GM21737 (cell line): ENCODE measurements around the gene SYCE1L.
"Not testable (repeated sequence)": the region's sequence is repeated elsewhere in the genome, so short reads cannot be mapped to it uniquely, and the experiment has no call there.

Experiments
- ATAC-seq: cut with Tn5 transposase; IDR thresholded peaks from one replicate; pipeline ENCODE4 v1.9.1; 2021; ENCODE audit warnings: mild to moderate bottlenecking, moderate library complexity; ENCODE audit not compliant: unreplicated experiment

SYCE1L gene, protein sequence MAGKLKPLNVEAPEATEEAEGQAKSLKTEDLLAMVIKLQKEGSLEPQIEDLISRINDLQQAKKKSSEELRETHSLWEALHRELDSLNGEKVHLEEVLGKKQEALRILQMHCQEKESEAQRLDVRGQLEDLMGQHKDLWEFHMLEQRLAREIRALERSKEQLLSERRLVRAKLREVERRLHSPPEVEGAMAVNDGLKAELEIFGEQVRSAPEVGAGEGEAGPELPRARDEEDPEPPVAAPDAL

DNA sequence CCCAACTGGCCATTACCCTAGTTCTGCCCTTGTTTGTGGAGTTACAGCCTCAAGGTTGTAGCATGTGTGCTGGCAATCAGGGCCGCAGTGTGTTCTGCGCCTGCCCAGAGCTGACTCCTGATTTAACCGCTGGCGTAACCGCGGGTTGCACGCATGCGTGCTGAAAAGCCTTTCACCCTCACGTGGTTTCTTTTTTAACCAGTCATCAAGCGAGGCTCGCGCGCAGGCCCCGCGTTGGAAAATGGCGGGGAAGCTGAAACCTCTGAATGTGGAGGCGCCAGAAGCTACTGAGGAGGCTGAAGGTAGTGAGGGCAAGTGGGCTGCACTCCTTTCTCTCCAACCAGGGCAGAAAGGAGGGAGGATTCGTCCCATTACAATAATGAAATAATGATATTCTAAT is at the start of gene SYCE1L:
SYCE1L (plus strand) TSS at position 198 of the 400 bp plus-strand sequence; CDS start at position 242, 44 bp downstream.
- no peak for ATAC-seq

DNA sequence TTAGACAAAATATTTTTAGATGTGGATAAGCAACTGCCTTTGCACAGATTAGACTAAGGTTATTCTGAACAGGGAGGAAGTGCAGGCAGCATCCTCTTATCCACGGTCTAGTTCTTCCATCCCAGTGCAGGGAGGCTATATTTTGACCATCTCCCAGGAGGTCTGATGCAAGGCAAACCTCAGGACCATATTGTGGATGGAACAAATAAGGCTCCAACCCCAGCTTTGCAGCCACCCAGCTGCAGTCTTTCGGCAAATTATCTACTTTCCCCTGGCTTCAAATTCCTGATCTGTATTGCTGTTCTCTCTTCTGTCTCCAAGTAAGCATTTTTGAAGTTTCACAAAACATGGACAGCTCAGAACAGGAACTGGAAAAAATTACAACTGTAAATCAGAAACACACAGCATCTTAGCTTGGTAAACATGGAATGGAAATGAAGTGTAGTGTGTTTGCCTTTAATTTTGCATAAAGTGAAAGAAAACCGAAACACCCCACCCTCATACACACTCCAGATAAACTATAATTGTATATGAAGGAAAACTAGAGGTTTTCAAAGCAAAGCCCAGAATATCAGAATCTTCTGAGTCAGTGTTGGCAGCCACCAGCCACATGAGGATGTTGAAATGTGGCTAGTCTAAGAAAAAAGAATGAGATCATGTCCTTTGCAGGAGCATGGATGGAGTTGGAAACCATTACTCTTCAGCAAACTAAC is 41.7 kb upstream of the SYCE1L start:
- no peak for ATAC-seq

DNA sequence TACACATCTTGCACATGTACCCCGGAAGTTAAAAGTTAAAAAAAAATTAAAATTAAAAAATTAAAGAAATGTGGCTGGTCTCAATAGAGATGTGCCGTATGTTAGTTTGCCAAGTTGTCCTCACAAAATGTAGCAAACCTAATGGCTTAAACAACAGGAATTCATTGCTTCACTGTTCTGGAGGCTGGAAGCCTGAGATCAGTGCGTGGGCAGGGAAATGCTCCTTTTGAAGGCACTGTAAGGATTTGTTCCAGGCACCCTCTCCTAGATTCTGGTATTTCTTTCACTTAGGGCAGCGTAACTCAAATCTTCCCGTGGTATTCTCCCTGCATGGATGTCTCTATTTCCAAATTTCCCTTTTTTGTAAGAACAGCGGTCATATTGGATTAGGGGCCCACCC is 40.9 kb upstream of the SYCE1L start:
- no peak for ATAC-seq

DNA sequence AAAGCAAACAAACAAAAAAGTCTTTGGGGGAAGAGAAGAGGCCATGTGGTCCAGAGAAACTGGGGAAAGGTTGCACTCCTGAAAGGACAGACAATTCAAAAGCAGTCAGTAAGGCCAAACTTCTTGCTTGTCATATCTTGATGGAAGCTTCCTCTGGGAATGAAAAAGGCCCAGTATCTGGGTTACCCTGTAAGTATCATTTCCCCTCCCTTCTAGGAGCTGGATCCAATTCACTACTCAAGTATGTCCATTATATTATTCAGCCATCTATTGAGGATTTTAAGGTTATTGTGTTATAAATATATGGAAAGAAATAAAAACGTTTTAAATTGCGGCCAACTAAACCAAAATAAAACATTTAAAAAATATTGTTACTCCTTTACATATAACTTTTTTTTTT is 34.2 kb upstream of the SYCE1L start:
- no peak for ATAC-seq

DNA sequence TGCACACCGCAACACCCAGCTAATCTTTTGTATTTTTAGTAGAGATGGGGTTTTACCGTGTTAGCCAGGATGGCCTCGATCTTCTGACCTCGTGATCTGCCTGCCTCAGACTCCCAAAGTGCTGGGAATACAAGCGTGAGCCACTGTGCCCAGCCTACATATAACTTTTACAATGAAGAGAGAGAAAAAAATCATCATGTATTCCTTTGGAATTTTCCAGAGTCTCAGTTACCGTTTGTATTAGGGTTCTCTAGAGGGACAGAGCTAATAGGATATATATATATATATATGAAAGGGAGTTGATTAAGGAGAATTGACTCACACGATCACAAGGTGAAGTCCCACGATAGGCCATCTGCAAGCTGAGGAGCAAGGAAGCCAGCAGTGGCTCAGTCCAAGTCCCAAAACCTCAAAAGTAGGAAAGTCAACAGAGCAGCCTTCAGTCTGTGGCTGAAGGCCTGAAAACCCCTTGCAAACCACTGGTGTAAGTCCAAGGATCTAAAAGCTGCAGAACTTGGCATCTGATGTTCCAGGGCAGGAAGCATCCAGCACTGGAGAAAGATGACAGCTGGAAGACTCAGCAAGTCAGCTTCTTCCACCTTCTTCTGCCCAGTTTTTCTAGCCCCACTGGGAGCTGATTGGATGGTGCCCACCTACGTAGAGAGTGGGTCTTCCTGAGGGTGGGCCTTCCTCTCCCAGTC is 33.5 kb upstream of the SYCE1L start:
- not testable (repeated sequence) for ATAC-seq

DNA sequence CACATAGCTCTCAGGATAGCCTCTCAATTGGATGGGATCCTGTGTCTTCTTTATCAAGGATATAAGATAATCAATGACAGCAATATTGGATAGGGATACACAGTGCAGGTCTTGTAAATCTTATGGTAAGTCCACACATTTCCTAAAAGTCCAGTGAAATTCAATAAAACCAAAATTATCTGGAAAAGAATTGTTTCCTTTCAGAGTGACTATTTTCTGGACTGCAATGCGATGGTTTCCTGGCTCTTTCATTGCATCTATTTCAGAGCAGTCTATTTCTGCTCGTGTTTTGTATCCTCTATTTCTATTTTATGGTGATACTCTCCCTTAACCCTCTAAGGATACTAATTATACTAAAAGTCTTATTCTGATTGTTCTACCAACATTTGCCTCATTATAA is 32.5 kb upstream of the SYCE1L start:
- no peak for ATAC-seq

DNA sequence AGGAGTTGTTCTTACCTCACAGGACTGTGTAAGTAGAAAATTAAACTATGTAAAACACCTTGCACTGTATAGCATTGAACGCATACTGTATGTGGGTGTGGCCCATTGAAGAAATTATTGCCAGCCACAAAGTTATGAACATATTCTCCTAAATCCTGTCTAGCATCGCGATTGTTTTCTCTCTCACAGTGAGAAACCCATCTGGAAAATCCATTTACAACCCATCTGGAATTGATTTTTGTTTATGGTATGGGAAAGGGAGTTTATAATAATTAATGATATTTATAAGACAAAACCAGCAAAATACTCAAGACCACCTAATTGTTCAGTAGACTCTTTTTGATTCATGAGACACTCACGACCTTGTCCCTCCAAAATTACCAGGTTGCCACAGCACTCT is 30.3 kb upstream of the SYCE1L start:
- ATAC-seq: no peak

DNA sequence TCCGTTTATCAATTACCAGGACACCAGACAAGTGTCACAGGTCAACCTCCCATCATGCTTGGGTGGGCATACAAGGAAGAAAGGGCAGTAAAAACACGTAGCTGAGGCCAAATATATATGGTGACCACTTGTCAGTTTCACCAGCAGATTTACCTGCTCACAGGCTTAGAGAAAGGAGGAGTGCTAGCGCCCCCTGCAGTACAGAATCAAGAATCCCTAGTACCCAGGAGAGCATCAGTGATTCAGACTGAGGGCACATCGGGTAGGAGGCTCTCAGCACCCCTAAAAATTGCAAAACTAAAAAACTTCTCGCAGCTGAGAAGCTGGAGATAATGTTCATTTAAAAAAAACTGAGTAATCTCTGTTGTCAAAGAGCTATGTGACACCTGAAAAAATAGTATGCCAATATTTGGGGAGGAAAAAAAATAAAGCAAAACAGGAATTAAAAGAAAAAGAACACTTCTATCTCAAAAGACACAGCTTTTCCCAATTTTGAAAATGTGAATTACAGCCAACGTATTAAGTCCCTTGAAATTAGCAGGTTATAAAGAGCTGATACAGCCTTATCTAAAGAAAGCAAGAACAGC is 29.5 kb upstream of the SYCE1L start:
- ATAC-seq: peak; percentile 75

DNA sequence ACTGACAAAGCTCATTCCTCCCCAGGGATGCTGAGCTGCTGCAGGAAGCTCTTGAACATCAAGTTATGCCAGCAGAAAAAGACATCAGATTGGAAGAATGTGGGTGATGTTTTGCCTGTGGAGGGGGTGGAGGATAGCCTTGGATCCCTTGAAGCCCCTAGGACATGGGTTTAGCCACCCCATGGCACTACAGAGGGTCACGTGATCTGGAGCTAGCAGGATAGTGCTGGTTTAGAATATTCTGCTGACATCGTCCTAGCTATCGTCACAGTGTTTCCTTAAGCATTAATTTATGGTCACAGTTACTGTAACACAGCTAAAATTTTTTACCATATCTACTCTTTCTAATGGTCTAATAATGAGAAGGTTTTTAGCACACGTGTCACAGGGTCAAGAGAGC is 28.4 kb upstream of the SYCE1L start:
- ATAC-seq: no peak

DNA sequence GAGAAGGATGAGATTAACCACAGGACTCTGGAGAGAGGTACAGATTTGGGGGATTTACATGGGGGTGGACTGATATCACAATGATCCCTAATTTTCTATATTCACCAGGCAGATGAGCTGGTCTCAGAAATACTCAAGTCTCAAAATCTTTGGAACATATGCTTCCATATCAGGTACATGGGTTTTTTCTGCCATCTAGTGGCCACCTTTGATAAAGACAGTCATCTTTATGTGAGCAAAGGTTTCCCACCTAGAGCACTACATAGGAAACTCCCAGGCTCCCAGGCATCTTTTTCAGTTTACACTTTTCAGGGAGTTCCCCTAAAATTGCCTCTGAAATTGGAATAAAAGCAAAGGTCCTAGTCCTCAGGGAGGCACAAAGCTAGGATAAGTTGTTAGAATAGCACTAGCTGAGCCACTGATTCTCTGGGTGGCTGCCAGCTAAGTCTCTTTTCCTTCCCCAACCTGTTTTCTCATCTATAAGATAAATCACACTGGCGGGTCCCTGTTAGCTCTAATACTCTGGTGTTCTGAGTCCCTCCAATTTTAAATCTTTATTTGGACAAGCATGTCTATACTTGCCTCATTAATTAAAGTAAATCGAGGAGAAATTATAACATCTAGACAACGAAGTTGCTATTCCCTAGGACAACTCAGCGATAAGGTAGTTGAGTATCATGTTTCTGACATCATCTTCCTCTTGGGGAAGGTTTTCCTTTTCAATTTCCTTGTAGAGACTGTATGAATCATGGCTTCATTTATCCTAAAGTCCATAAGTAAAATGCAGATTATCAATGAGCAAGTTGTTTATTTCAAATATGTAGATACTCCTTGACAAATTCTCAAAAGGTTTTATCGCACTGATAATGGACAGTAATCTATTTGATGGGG is 27.2 kb upstream of the SYCE1L start:
- no peak for ATAC-seq

DNA sequence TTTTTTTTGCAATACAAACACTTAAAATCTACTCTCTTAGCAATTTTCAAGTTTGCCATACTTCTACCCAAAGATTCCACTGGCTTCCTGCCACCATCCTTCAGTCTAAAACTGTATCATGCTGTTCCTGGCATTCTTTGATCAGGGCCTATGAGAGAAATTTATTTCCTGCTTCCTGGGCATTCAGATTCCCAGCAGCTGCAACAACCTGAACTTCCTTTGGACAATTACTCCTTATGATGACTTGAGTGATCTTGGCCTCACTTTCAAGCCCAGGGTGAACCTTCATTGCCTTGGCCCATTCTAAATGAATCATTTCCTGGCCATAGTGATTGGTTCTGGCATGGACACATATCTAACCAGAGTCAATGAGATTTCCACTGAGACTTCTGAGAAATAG is 26.3 kb upstream of the SYCE1L start:
- no peak for ATAC-seq

DNA sequence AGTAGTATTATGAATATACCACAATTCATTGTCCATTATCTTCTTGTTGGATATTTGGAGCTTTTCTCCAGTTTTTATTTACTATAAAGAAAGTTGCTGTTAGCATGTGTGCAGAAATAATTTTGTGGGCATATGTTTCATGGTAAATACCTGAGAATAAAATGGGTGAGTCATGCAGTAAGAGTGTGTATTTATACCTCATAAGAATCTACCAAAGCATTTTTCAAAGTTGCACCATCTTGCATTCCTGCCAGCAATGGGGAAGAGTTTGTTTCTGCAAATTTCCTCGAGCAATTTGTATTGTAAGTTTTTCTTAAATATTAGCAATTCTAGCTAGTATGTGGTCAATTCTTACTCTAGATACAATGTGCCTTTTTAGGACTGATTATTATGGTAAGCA is 16.1 kb upstream of the SYCE1L start:
- ATAC-seq: no peak

DNA sequence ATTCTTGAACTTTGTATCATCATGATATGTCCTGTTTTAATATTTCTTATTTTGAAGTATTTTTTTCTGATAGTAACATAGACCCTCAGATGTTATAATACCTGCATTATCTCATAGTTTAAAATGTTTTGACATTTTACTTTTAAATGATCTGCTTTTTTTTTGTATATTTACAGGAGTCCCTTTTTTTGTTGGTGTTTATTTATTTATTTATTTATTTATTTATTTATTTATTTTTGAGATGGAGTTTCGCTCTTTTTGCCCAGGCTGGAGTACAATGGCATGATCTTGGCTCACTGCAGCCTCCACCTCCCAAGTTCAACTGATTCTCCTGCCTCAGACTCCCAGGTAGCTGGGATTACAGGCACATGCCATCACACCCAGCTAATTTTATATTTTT is 12.9 kb upstream of the SYCE1L start:
- ATAC-seq: not testable (repeated sequence)

DNA sequence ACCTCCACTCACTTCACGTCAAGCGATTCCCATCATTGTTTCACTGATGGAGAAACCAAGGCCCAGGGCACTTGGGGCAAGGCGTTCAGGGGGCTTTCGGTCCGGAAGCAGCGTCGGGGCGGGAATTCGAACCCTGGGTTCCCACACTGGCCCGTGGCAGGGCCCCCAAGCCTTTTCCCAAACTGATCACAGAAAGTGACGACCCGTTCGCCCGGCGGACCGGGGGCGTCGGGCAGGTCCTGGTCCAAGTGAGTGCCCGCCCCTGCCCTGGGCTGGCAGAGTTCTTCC is 9.1 kb upstream of the SYCE1L start:
- ATAC-seq: no peak

DNA sequence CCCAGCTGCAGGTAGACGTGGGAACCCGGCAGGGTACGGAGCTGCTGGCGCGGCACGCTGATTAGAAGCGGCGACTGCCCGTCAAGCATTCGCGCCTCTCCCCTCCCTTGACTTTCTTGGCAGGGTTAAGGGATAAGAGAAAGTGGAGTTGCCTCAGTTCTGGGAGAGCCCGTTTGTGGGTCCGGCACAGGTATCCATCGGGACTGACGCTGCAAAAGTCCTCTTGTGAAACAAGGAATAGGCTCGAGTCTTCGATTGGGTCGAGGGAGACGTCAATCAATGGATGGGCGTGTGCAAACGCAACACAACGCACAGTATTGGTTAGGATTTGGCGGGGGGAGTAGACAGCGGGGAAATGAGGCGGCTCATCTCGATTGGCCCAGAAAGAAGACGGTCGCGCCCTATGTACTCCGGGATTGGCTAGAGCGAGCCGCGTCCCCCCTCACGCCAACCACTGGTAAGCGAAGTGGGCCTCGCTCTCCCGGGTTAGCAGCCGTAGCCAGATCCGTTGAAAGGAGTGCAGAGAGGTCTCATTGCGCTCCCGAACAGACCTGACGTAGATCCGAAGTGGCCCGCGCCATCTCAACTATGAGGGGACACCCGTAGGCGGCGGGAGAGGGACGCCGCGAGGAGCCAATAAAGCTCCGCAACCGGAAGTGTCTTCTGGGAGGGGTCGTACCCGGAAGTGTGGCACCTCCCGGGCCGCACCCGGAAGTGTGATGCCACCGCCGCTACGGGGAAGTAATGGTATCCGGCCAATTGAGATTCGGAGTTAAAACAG is 8.5 kb upstream of the SYCE1L start, which contains the start of gene MON1B:
MON1B (plus strand) TSS at position 713 of the 781 bp plus-strand sequence. CDS start 296 bp downstream, outside the sequence.
- peak; percentile 96 for ATAC-seq

DNA sequence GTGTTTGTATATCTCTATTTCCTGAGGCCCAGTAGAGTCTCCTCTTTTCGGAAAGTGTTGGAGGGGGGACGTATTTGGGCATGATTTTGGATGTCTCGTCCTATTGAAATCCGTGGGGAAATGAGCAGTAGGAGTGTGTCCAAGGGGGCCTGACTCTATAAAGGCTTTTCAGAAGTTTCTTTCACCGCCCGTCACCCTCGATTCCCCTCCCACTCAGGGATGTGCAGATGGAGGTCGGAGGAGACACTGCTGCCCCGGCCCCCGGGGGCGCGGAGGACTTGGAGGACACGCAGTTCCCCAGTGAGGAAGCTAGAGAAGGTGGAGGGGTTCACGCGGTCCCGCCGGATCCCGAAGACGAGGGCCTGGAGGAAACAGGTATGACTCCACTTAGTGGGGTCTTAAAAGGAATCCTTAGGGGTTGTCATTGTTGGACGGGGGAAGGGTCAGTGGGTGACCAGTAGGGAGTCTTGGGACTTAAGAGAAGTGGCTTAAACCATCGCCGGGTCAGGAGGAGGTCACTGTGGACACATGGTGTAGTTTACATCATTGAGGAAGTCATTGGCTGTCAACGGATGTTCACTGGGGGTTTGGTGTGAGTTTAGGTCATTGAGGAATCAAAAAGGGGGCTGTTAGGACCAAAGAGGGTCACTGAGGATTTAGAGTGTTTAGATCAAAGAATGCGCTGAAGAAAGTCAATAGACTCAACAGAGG is 7.8 kb upstream of the SYCE1L start:
- ATAC-seq: no peak

DNA sequence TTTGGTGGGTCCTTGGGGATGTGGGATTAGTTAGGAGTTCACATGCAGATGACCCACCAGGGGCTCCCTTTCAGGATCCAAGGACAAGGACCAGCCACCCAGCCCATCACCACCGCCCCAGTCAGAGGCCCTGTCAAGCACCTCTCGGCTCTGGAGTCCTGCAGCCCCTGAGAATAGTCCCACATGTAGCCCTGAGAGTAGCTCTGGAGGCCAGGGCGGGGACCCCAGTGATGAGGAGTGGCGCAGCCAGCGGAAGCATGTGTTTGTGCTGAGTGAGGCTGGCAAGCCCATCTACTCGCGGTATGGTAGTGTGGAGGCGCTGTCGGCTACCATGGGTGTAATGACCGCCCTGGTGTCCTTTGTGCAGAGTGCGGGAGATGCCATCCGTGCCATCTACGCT is 5.8 kb upstream of the SYCE1L start:
- no peak for ATAC-seq

DNA sequence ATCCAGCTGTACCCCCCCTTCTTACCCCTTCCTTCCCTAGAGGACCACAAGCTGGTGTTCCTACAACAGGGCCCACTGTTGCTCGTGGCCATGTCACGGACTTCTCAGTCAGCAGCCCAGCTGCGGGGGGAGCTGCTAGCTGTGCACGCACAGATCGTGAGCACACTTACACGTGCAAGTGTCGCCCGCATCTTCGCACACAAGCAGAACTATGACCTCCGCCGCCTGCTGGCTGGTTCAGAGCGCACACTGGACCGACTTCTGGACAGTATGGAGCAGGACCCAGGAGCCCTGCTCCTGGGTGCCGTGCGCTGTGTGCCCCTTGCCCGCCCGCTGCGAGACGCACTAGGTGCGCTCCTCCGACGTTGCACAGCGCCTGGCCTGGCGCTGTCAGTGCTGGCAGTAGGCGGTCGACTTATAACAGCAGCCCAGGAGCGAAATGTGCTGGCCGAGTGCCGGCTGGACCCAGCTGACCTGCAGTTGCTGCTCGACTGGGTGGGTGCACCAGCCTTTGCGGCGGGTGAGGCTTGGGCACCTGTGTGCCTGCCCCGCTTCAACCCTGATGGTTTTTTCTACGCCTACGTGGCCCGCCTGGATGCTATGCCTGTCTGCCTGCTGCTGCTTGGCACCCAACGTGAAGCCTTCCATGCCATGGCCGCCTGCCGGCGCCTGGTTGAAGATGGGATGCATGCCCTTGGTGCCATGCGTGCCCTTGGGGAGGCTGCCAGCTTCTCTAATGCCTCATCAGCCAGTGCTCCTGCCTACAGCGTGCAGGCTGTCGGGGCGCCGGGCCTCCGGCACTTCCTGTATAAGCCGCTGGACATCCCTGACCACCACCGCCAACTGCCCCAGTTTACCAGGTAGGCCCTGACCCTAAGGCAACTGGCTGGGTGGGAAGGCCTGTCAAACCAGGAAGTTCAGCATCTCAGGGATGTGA is 4.6 kb upstream of the SYCE1L start:
- ATAC-seq: no peak
